Measurements from ENCODE around the gene LLCFC1.

The LLCFC1 gene

DNA sequence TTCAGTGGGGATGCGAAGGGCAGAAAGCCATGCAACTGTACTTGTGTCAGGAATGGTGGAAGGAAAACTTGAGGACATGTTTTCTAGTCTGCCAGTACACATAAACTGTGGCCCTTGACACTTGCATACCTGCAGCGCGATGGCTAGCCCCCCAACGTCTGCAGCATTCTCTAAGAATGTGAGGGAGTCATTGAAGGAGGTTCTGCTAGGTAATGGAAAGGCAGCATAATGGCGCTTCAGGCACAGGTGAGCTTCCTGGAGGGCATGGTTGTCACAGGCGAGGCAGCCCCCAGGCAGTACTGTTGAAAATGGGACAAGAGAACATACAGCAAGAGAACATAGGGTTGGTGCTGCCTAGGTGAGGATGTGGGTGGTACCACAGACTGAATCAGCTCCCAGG is 3.5 kb downstream of the LLCFC1 start:
- no peak for DNase-seq (ENCODE audit: extremely low read depth, insufficient read length)
- TF ChIP-seq, protein P1, sequence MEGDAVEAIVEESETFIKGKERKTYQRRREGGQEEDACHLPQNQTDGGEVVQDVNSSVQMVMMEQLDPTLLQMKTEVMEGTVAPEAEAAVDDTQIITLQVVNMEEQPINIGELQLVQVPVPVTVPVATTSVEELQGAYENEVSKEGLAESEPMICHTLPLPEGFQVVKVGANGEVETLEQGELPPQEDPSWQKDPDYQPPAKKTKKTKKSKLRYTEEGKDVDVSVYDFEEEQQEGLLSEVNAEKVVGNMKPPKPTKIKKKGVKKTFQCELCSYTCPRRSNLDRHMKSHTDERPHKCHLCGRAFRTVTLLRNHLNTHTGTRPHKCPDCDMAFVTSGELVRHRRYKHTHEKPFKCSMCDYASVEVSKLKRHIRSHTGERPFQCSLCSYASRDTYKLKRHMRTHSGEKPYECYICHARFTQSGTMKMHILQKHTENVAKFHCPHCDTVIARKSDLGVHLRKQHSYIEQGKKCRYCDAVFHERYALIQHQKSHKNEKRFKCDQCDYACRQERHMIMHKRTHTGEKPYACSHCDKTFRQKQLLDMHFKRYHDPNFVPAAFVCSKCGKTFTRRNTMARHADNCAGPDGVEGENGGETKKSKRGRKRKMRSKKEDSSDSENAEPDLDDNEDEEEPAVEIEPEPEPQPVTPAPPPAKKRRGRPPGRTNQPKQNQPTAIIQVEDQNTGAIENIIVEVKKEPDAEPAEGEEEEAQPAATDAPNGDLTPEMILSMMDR (IDR thresholded peaks at IDR 0.05; ENCODE audit: insufficient read depth, low read length, poor library complexity, severe bottlenecking) = no peak
- no peaks in the 10 kb centered on the region for H3K36me3 ChIP-seq (ENCODE audit: control insufficient read depth, insufficient read depth, low read length)
- no peaks in the 10 kb centered on the region; the same call in 1 of the 2 replicates for H3K27me3 ChIP-seq (replicated peaks; ENCODE audit: control insufficient read depth, insufficient read depth, low read length)
- H3K4me3 ChIP-seq (replicated peaks; ENCODE audit: low read depth, low read length) = no peak overlapping the region

DNA sequence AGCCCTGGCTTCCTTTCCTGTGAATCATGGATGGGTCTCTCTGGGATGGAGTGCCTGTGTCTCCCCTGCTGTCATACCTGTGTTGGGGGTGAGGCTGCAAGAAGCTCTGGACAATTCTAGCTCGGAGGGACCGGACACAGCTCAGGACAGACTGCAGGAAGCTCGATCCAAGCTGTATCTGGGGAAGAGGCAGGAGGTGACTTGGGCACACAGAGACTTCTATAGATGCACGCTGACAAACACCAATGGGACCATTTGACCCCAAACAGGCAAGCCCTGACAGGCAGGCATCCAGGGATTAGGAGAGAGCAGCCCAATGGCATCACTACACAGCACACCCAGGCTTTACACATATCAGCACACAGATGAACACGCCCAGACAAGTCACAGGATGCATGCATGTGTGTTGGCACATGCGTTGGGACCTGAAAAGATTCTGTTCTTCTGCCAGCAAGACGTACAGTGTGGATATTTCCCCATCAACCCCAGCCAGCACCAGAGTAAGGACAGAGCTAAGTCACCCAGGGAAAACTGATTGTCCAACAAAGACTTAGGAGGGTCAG is 4.5 kb downstream of the LLCFC1 start:
- Histone ChIP-seq H3K36me3 (ENCODE audit: control insufficient read depth, insufficient read depth, low read length) (no peaks in the 10 kb centered on the region), H3K4me3 (replicated peaks; ENCODE audit: low read depth, low read length) (no peak overlapping the region), H3K27me3 (replicated peaks; ENCODE audit: control insufficient read depth, insufficient read depth, low read length) (no peaks in the 10 kb centered on the region; the same call in 1 of the 2 replicates)
- no peak for DNase-seq (ENCODE audit: extremely low read depth, insufficient read length)
- TF ChIP-seq, protein P1 (IDR thresholded peaks at IDR 0.05; ENCODE audit: insufficient read depth, low read length, poor library complexity, severe bottlenecking) = no peak

DNA sequence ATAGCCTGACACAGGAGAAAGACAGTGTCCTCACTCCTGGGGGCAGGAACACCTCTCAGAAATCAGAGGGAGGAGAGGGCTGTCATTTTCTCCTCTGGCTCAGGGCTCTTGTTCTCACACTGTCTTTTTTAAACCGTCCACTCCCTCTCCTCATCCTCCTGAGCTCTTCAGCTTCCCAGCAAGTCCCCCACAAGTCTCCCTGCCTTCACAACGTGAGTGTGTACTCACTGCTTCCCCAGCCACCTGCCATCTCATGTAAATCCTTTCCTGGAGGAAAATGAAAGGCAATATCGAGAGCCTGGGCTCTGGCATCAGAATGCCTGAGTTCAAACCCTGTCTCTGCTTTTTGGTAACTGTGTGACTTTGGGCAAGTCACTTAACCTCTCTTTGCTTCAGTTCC is 5.7 kb downstream of the LLCFC1 start:
- Histone ChIP-seq H3K36me3 (ENCODE audit: control insufficient read depth, insufficient read depth, low read length) (no peaks in the 10 kb centered on the region), H3K4me3 (replicated peaks; ENCODE audit: low read depth, low read length) (no peak overlapping the region), H3K27me3 (replicated peaks; ENCODE audit: control insufficient read depth, insufficient read depth, low read length) (no peaks in the 10 kb centered on the region; the same call in none of the 2 replicates)
- no peak for DNase-seq (ENCODE audit: extremely low read depth, insufficient read length)
- TF ChIP-seq, protein P1 (IDR thresholded peaks at IDR 0.05; ENCODE audit: insufficient read depth, low read length, poor library complexity, severe bottlenecking) = no peak

DNA sequence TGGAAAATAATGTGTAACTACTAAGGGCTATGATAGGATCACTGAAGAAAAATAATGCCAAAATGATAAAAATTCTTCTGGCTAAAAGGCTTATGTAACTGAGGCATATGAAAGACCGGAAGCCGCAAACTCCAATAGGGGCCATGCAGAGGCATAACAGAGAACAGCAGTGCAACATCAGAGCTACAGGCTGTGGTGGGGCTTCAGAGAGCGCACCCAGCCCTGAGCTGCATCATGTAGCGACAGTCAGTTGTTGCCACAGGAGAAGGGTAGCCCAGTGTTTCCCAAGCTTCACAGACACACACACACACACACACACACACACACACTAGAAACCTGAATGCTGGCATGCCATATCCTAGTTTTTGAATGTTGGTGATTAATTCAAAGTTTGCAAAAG is 9.3 kb downstream of the LLCFC1 start:
- no peak for DNase-seq (ENCODE audit: extremely low read depth, insufficient read length)
- Histone ChIP-seq H3K27me3 (replicated peaks; ENCODE audit: control insufficient read depth, insufficient read depth, low read length) (no peaks in the 10 kb centered on the region; the same call in none of the 2 replicates), H3K4me3 (replicated peaks; ENCODE audit: low read depth, low read length) (no peak overlapping the region), H3K36me3 (ENCODE audit: control insufficient read depth, insufficient read depth, low read length) (no peaks in the 10 kb centered on the region)
- TF ChIP-seq, protein P1 (IDR thresholded peaks at IDR 0.05; ENCODE audit: insufficient read depth, low read length, poor library complexity, severe bottlenecking) = no peak

DNA sequence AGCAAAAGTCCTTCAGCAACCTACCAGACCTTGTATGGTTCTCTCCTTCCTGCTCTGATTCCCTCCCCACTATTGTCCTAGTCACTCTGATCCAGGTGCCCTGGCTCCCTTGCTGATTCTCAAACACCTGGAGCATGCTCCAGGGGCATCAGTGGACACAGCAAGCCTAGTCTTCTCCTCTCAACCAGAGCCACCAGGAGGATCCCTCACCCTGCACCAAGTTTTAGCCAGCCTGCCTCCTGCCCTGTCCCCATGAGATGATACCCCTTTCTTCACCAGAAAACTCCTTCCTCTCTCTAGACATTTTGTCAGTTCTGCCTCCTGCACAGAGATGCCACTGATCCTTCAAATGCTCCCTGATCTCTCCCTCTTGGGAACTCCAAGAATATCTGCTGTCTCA is 11.0 kb downstream of the LLCFC1 start:
- Histone ChIP-seq H3K36me3 (ENCODE audit: control insufficient read depth, insufficient read depth, low read length) (no peaks in the 10 kb centered on the region), H3K27me3 (replicated peaks; ENCODE audit: control insufficient read depth, insufficient read depth, low read length) (no peaks in the 10 kb centered on the region; the same call in none of the 2 replicates)
- TF ChIP-seq, protein P1 (IDR thresholded peaks at IDR 0.05; ENCODE audit: insufficient read depth, low read length, poor library complexity, severe bottlenecking) = no peak

More for the DNA sequence above, 11.0 kb downstream of the LLCFC1 start:
- no peak for DNase-seq (ENCODE audit: extremely low read depth, insufficient read length)
- H3K4me3 ChIP-seq (replicated peaks; ENCODE audit: low read depth, low read length) = no peak overlapping the region
